KBM-7 (cell line): ENCODE measurements around the gene HP1BP3.

Experiments used
- DNase-seq: peaks from one replicate; pipeline ENCODE4 v3.0.0-alpha.2; 2015
- in situ Hi-C: fragments of 300-500 bp; cut with MboI; formaldehyde crosslinking; loops from 2 replicates; pipeline ENCODE4 v1.14.3; 2020; ENCODE audit warnings: low sequenced_read_pairs, low pct_unique_long_range_greater_than_20kb, mixed read lengths

HP1BP3 gene

DNA sequence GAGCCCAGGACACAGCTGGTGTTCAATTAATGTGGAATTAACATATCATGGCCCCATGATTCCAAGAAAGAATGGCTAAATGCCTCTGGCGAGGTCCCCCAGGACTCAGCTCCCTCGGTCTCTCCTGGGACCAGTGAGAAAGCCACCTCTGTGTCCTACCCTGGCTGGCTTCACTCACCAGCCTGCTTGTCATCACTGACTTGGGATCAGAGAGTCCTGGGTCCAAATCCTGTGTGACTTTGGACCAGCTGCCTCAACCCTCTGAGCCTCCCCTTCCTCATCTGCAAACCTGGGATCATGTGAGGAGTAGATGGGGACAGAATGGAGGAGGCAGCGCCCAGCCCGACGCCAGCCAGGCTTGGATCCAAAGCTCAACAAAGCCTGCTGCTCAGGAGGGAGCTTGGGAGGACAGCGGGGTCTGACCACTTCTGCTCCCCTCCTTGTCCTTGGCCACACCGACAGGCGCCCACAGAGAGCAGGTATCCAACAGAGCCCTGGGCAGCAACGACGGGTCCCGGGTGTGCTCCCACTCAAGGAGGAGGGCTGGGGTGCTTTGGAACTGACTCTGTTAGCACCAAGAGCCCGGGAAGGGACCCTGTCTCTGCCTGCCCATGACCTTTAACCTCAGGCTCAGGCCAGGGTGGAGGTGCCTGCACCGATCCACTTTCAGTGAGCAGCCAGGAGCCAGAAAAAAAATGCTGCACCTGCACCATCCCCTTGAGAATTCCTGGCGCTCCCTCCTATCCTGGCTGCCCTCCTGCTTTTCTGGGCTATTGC is 57.8 kb downstream of the HP1BP3 start:
- in situ Hi-C loops = no loop called here
- DNase-seq = no peak

- no peak for DNase-seq
- in situ Hi-C loops = no loop called here
These were observed 58.5 kb downstream of the HP1BP3 start for GRCh38 chr1:20728371-20729154.

DNA sequence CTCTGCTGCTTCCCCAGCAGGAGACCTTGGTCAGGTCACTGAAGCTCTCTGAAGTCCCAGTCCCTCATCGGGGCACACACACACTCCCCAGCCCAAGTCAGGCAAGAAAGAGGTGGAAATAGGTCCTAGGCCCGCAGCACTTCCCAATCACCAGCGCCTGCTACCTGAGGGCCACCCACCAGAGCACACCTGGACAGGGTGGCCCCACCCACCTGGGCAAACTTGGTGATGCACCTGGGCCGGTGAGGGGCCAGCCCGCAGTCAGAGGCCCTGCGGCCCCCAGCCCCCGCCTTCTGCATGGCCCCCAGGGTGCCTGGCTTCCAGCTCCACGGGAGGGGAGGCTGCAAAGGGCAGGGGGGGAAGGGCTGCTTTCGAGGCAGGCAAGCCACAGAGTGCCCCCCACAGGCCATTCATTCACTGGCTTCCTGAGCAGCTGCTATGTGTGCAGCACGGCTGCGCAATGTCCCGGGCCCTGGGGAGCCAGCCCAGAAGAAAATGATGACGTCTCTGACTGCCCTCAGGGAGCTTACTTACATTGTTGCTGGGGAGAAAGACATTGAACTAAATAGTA is 59.3 kb downstream of the HP1BP3 start:
- DNase-seq = peak; percentile 52
- in situ Hi-C loops = no loop called here

GRCh38 chr1:20726932-20727745 is 60.0 kb downstream of the HP1BP3 start:
- in situ Hi-C loops = no loop called here

DNA sequence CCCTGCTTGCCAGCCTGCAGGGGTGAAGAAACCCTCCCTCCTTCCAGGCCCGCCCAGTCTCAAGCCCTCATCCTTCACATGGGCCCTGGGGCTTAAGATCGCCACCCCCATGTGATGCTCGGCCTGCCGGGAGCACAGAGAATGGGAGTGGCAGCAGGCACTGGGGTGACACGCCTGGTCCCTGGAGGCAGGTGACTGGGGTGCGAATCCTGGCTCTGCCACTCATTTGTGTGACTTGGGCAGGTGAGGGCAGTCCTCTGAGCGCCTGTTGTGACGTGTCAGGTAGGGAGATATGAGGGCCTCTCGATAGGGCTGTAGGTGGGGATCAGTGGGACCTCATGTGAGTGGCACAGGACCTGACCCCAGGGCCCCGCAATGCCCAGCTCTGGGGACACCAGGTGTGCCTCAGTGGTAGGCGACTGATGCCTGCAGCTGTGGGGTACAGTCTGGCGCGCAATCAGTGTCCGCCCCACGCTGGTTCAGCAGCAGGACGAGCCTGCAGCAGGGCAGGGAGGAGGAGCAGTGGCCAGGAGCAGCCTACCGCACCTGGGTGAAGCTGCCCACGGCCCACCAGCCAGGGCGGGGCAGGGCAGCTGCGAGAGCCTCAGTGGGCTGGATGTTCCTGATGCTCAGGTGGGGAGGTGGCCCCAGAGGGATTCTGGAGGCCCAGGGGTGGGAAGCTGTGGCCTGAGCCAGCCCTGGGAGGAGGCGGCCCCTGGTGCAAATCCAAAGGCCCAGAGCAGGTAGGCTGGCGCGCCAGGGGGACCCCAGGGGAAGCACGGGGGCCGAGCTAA is 60.8 kb downstream of the HP1BP3 start:
- in situ Hi-C loops = no loop called here
- DNase-seq = no peak

More at GRCh38 chr1:20726932-20727745, 60.0 kb downstream of the HP1BP3 start:
- no peak for DNase-seq

DNA sequence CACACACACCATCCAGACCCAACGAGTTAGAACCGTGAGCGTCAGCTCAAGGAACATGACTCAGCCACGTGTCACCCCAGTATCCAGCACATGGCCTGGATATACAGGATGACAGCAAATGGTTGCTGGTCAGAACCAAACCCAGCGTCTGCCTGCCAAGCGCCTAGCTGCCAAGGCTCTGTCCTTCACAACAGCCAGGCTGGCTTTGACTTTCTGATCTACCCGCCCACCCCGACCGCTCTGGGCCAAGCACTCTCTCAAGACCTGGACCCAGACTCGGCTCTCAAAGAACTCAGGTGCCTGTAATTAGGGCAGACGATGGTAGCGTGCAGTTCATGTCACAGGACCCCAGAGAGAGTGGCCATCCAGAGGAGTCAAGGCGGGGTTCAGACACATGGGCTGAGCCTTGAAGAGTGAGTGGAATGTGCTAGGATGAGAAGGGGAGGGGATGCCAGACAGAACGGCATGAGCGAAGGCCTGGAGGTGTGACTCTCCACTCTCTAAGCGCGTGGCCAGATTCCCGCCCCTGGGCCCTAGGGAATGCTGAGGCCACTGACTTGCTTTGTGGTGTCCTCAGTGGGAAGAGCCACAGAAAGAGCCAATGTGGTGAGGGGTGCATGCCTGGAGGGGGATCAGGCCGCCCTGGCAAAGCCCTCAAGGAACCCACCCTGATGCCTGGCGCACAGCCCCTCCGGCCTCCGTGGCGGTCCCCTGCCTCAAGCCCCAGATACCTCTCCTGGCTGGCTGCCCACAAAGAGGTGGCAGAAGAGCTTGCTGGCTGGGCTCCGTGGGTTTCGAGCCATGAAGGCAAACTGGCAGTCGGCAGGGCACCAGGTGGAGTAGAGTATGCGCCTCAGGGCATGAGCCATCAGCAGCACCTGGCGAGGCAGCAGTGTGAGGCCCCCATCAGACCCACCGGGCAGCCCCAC is 61.7 kb downstream of the HP1BP3 start:
- in situ Hi-C loops = no loop called here
- DNase-seq = no peak

GRCh38 chr1:20724364-20725188 is 62.5 kb downstream of the HP1BP3 start:
- in situ Hi-C loops = loop anchor here (25.0 kb wide), 1 partner anchor 463 kb away; the partner anchor contains the start of gene EIF4G3
- DNase-seq = no peak

DNA sequence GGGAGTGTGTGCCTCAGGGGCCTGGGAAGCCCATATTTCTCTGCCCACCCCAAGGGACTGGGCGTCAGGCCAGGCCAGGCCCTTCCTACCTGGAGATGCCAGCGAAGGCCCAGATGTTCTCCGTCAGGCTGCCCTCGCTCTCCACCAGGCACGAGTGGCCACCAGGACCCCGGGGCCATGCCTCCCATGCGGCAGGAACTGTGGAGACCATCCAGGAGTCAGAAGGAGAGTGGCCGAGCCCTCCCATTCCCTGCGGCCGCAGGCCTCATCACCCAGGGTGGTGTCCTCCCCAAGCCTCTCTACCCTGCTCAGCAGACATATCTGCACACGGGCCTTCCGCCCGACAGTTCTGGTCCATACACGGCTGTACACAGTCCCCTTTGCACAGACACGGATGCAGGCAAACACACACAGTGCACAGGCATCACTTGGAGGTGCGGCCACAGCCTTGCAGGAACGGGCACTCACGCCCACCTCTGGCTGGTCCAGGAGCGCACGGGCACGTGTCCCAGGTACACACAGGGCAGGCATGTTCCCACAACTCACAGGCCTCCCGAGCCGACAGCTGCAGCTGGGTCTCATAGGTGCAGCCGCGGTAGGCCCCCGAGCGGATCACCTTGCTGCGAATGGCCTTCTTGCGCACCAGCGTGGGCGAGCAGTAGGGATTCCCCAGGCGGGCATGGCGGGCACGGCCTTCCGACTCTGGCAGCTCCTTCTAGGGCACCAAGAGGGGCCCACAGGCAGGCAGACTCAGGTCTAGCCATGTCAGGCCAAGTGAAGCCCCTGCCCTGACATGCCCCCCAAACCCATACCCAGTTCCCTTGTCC is 63.4 kb downstream of the HP1BP3 start:
- no peak for DNase-seq
- in situ Hi-C loops = loop anchor here (25.0 kb wide), 1 partner anchor 464 kb away; the partner anchor contains the start of gene EIF4G3

- in situ Hi-C loops = loop anchor here (25.0 kb wide), 1 partner anchor 464 kb away; the partner anchor contains the start of gene EIF4G3
- no peak for DNase-seq
These were observed 64.0 kb downstream of the HP1BP3 start for GRCh38 chr1:20723159-20723536.

- in situ Hi-C loops = loop anchor here (25.0 kb wide), 1 partner anchor 466 kb away; the partner anchor contains the start of gene EIF4G3
- DNase-seq = no peak
These were observed 65.7 kb downstream of the HP1BP3 start for GRCh38 chr1:20721117-20722061.

DNA sequence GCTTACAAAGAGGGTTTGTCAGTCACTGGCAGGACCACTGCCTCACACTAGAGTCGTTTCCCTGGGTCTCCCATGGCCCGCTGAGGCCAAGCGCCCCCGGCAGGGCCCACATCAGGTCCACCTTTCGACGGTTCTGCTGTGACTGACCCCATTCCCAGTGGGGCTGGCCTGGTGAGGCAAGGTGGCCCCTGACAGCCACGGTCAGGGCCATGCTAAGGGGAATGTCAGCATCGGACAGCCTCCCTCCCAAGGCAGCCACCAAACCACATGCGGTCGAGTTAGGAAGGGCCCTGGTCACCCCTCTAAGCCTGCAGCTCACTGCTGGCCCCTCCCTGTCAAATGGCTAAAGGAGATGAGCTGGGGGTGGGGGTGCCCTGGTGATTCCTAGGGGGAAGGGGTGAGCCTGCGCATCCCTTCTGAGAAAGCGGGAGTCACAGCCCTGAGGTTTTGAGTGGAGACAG is 66.4 kb downstream of the HP1BP3 start:
- no peak for DNase-seq
- in situ Hi-C loops = loop anchor here (25.0 kb wide), 1 partner anchor 467 kb away; the partner anchor contains the start of gene EIF4G3

DNA sequence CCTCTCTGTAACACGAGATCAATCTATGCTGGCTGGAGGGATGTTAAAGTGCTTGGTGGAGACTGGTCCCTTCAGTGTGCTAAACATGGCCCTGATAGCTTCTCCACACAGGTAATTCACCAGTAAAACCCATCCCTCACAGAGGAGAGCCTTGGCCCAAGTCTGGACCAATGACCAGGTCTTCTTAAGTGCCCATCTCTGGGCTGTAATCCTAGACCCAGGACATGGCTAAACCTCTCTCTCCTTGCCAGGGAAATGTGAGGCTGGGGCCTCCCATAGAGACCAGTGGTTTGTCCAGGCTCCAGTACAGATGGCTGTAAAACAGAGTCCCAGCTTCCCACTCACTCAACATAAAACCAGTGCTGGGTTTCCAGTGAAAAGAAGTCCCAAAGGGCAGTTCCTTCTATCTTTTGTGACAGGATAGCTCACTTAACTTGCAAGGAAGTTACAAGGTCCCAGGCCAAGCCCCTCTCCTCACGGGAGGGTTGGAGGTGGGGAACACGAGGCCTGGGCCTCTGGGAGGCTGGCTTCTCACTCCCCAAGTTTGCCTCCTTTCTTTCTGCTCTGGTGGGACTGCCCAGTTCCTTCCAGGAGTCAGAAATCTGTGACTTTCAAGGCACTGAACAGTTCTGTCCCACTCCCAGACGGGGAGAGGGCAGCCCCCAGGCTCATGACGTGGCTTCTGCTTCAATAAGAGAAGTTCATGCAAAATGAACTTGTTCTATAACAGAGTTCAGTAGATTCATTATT is 67.1 kb downstream of the HP1BP3 start:
- DNase-seq = no peak
- in situ Hi-C loops = loop anchor here (25.0 kb wide), 1 partner anchor 467 kb away; the partner anchor contains the start of gene EIF4G3

DNA sequence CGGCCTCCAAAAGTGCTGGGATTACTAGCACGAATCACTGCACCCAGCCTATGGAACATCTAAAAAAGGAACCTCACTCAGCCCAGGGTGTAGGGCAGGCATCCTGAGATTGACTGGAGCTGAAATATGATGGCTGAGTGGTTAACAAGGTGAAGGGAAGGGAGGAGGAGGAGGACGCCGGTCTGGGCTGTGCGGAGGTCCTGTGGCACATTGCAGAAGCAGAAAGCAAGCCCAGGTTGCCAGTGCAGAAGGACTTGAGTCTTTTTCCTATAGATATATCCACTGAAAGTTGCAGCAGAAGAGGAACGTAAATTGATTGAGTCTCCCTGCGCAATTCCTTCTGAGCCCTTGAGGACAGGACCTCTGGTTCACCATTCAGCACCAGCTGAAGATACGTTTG is 67.8 kb downstream of the HP1BP3 start:
- no peak for DNase-seq
- in situ Hi-C loops = loop anchor here (25.0 kb wide), 1 partner anchor 468 kb away; the partner anchor contains the start of gene EIF4G3
